Ovary (tissue), 3 donors: ENCODE measurements around the gene RNF145.

ENCODE experiments used
- EP300 ChIP-seq: sonication (generic); formaldehyde crosslinking; IDR thresholded peaks from one replicate; pipeline ENCODE4 v1.6.1; 2017; ENCODE audit warnings: antibody characterized with exemption
- POLR2A ChIP-seq: fragments of 450-650 bp; IDR thresholded peaks from one replicate; pipeline ENCODE4 v1.6.1; 2017; ENCODE audit warnings: antibody characterized with exemption, mild to moderate bottlenecking, moderate library complexity
- TF ChIP-seq, protein P1 (sequence below), 3 donors: fragments of 450-650 bp in 2 of 3; fragments of 200-600 bp in 1 of 3; IDR thresholded peaks; one replicate each; pipeline versions ENCODE4 v1.5.1 to v1.8.0; 2016 to 2022; ENCODE audit warnings: antibody characterized with exemption in 3 of 3, mild to moderate bottlenecking in 1 of 3
- donor health status: DM: no; HTN: no; CAD: no.

DNA sequence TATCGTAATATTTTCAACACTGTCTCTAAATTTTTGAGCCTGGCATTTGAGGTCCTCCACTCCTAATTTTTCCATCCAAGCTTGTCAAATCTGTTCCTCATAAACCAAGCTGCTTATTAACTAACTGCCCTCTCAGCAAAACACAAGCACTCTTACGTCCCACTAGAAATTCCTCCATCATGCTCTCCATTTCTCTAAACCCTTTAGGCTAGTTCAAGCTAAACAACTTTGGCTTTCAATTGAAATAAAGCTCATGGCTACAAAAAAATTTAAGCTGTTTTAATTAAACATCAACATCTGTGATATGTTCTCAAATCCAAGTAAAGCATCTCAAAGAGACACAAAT, 45.7 kb downstream of the RNF145 start:
- TF ChIP-seq, protein P1, sequence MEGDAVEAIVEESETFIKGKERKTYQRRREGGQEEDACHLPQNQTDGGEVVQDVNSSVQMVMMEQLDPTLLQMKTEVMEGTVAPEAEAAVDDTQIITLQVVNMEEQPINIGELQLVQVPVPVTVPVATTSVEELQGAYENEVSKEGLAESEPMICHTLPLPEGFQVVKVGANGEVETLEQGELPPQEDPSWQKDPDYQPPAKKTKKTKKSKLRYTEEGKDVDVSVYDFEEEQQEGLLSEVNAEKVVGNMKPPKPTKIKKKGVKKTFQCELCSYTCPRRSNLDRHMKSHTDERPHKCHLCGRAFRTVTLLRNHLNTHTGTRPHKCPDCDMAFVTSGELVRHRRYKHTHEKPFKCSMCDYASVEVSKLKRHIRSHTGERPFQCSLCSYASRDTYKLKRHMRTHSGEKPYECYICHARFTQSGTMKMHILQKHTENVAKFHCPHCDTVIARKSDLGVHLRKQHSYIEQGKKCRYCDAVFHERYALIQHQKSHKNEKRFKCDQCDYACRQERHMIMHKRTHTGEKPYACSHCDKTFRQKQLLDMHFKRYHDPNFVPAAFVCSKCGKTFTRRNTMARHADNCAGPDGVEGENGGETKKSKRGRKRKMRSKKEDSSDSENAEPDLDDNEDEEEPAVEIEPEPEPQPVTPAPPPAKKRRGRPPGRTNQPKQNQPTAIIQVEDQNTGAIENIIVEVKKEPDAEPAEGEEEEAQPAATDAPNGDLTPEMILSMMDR (IDR thresholded peaks at IDR 0.05) = no peak
- TF ChIP-seq POLR2A = no peak
- no peak for TF ChIP-seq EP300
